ENCODE data around the gene OR13C5.

GRCh38 chr9:104608336-104608735, 9.1 kb upstream of the OR13C5 start:
- TF ChIP-seq PBX3 (IDR thresholded peaks at IDR 0.05) = no peak
- TF ChIP-seq CTCF (IDR thresholded peaks at IDR 0.05) = no peak

Measured in A549 (cell line).